Middle frontal gyrus (tissue), 1 donor: ENCODE measurements around the gene POU2F3.

Experiments used
- DNase-seq: peaks from one replicate; pipeline ENCODE4 v3.0.0-alpha.2; 2015; ENCODE audit warnings: low spot score; ENCODE audit errors: extremely low spot score

The POU2F3 gene

DNA sequence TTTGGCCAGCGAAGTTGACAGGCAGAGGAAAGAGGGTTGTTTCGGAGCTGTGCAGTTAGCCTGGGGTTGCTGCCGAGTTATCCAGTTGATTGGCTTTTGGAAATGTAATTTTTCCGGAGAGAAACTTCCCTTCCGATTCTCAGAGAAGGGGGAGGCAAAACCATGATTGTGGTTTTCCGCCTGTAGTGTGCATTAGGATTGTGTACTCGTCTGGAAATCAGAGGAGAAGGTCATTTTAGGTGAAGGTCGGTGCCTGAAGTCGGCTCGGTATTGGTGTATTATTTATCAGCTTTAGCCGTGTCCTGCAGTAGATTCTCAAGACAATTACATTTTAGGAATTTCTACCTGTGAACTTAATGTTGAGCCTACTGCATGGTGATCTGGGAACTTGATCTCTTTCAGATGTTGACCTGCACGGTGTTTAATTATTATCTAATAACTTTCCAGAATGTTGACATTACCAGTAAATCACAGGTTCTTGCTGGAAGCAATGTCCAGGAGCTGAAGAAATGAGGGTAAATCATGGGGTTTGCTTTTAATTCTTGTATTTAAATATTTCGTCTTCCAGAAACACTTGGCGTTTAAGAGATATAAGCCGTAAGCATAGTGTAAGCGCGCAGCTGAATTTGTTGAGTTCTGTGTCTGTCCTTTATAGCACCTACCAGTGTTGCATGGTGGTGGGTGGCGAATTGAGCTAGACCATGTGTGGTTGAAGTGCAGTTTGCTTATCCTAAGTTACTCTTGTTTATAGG is 97.6 kb downstream of the POU2F3 start:
- DNase-seq = no peak

DNA sequence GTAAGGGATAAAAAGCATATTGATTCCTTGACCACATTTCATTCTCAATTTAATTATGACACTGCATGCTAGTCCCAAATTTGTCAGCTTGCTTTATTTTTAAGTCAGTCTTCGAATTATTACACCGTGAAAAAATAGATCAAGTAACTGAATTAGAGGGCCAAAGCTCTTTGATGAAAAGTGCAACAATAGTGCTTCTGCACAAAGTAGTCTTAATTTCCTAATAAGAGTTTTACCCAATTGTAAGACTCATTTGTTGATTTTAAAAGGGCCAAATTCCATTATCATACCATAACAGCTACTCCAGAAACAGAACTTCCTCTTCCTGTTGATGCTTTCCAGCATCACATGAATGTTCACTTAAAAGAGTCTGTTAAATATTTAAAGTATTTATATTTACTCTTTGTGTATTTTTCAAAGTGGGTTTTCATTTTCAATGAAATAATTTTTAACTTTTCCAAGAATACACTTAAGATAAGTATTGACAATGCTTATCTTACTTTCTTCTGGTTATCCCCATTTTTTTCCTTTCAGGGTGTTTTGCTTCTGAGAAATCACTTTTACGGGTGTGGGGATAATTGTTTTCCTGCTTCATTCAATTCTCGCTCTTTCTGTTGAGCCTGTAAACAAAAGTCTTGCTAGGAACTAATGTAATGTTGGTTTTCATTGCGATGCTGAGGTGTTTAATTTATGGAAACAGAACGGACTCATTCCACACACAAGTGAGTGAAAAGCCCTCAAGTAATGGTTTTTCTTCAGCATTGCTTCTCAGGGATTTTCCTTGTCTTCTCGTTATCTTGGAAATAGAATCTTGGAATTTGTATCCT is 98.4 kb downstream of the POU2F3 start:
- DNase-seq = no peak

DNA sequence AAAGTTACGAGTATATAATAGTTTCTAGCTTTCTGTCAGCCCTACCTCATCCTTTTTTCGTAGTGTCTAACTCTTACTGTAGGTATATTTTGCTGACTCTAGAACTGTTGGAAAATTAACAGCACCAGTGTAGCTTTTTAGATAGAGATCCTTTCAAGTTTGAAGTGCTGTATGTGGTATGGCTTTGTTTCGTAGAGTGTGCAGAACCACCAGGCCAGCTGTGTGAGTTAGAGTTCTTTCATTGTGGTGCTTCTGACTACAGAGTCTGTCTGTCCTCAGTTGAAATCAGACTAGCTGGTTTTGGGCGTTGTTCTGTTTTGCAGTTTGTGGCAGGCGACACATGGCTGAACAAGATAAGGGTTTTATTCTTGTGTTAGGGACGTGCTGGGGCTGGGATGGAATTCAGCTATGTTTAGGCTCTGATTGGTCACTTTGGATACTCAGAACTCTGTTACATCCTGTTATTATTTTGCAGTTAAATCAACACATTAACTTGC is 99.5 kb downstream of the POU2F3 start:
- DNase-seq = no peak

DNA sequence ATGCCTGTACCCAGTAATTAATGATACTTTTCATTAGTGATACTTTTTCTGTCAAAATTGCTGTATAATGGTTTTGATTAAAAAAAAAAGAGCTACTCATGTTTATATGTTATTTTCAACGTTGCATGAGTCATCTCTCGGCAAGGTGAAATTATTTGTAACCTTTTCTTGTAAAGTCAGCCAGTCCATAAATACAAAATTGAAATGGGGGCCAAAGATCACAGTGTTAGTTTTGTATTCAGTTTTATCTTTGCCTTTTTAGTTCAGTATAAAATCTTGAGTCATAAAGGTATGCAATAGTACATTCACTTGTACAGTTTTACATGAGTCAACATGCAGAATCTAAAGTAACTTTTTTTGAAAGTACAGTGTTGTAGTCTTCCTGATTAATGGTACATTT is 100.6 kb downstream of the POU2F3 start:
- no peak for DNase-seq

DNA sequence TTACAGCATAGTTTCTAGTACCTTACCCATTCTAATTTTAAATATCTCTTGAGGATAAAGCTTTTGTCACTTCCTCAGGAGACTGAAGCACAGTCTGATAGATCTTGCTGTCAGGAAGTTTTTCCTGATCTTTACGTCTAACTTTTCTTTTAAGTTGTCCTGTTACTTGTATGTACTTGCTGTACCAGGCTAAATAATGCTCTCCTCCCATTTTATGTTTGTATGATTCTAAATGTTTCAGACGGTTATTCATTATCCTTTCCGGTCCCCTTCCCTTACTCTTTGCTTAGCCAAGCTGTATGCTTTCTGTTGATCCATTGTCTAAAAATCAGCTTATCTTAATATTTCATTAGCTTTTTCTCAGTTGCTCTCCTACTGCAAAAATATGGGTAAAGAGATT is 102.3 kb downstream of the POU2F3 start:
- DNase-seq = no peak

DNA sequence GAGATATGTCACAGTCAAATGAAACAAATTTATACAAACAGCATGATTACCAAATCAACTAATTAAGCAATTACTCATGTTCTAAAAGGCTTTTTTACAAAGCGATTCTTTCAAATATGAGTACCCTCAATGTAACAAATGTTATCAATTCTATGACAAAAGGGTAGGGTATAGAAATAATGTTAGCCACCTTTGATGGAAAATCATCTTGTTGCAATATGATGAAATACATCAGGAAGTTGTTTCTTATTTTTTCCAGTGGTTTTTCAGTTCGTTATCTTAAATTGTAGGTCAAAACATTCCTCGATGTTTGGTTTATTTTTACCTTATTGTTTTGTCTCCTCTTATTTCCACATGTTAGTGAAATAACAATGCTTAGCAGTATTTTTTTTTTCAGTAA is 102.7 kb downstream of the POU2F3 start:
- DNase-seq = no peak

DNA sequence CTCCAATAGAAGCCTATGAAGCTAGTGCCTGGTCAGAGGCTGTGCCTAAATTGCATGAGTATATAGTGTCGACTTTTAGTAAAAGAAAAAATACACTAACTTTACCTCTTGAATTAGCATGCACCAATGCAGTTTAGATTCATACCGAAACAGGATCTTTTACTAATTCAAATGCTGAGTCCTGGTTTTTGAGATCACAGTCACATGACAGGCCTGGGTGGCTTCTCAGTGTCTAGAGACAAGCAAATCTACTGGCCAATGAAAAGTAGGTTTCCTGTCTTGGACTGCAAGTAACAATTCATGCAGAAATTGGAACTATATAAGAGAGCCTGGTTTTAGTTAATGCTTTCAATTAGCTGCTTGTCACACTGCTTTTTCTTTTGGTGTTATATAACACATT is 103.5 kb downstream of the POU2F3 start:
- DNase-seq = no peak

DNA sequence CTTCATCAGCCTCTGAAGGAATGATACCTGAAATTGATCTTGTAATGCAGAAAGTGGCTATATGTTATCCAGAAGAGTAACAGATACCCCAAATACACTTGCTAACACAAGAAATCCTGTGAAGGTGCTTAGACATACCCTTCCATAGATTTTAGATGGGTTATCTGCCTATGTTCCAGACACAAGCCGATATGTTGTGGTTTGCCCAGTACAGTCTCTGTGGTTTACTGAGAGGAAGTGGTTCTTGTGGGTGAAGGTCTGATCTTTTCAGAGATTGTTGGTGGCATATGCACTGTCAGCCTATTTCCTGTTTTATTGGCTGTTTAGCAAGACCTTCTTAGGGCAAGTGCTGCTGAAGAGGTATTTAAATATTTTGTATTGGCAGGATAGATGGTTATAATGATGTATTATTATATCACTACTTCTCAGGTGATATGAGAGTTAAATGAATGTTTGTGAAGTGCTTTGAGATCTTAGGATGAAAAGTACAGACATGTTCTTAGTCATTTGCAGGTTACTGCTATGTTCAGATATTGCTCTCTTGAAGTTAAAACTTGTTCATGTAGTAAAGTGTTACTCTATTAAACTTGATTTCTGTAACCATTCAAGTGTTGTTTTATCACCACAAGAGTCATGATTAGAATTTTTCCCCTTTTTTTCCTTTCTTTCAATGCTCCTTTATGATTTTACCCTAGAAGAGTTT is 104.5 kb downstream of the POU2F3 start:
- no peak for DNase-seq

DNA sequence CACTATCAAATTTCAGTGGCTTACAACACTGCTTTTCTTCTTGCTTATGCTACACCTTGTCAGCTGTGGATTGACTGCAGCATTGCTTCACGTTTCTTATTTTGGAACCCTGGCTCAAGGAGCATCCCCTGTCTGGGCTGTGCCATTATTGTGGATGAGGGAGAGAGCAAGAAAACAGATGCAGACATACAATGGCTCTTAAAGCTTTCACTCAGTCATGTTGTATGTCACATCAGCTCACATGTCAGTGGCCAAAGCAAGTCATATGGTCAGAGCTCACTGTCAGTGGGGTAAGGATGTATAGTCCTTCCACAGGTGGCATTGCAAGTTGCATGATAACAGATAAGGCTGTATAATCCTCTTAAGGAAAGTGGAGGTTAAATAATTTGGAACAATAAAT is 106.3 kb downstream of the POU2F3 start:
- no peak for DNase-seq

DNA sequence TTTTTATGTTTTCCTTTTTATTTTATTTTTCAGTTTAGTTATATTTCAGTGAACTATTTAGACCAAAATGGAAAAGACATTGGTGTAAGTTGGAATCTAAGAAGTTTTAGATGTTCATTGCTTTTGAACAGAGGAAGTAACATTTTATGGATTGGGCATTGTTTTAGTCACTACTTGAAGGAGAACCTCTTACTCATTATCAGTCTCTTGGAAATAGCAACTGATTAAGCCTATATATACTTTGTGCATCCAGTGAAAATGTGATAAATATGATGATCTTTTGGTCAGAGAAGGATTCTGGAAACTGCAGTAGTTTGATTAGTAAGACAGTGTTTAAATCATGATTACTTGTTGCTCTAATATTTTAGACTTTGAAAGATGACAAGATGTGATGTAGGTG is 110.7 kb downstream of the POU2F3 start:
- no peak for DNase-seq

DNA sequence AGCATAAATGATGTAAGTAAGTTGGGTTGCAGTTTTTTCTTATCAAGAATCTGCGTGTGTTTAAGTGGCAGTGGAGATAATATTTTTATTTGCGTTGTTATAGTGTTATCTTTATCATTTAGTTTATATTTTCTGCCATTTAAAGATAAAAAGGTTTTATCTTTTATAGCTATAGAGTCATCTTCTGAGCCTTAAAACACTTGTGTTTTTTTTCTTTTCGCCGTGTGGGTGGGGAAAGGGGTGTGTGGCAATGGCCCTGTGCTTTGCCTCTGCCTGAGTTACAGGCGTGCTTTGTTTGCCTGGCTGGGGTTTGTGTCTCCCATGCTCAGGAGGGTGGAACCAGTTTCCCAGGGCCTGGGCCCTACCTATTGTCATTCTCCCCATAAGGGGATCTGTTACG is 112.5 kb downstream of the POU2F3 start:
- no peak for DNase-seq

DNA sequence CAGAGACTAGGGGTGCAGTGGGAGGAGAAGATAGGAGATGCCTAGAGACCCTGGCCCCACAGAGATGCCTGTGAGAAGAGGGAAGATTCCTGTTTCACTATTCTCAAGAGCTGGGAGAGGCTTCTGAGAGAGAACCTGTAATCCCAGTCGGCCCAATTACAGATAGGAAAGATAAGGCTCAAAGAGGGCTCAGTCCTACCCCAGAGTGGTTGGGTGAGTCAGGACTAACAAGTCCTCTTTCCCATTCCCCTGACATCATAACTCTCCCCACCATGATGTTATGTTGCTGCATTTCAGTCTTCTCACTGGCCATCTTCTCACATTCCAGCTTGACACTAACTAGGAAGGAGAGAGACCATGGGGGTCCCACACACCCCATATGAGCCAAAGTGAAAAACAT is 114.1 kb downstream of the POU2F3 start:
- no peak for DNase-seq

DNA sequence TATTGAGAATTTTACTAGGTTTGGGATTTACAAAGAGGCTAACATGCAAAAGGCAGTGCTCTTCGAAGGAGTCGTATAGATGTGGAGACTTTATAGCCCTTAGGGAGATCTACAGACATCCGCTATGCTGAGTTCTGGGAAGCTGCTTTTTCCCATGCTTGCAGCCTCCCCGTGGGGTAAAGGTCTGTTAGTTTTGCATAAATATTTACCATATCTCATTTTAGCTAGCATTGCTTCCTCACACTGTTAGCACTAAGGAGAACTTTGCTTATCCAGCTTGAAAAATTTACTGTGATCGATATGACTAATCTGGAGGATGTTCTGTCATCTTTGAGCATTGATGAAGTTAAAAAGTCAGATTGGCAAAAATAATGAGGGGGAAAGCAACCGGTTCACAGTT is 114.8 kb downstream of the POU2F3 start:
- no peak for DNase-seq

DNA sequence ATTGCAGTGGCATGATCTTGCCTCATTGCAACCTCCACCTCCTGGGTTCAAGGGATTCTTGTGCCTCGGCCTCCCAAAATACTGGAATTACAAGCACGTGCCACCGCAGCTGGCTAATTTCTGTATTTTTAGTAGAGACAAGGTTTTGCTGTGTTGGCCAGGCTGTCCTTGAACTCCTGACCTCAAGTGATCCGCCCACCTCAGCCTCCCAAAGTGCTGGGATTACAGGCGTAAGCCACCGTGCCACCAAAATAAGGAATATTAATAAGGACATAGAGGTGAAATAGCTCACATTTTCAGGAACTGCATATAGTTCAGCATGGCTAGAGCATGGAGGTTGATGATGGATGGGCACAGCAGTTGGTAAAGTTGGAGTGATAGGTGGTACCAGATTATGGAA is 117.7 kb downstream of the POU2F3 start:
- DNase-seq = no peak

DNA sequence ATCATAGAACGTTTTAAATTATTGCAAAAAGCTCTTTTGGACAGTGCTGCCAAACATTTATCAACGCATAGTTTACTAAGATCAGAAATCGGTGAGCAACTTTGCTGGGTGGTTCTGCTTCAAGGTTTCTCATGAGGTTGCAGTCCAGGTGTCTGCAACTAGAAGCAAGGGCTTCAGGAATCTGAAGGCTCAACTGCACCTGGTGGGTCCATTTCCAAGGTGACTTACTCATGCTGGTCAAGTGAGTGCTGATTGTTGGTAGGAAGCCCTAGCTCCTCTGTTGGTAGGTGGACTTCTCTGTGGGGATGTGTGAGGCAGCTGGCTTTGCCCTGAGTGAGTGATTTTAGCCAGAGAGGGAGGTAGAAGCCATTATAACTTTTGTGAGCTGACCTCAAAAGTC is 118.8 kb downstream of the POU2F3 start:
- DNase-seq = no peak

DNA sequence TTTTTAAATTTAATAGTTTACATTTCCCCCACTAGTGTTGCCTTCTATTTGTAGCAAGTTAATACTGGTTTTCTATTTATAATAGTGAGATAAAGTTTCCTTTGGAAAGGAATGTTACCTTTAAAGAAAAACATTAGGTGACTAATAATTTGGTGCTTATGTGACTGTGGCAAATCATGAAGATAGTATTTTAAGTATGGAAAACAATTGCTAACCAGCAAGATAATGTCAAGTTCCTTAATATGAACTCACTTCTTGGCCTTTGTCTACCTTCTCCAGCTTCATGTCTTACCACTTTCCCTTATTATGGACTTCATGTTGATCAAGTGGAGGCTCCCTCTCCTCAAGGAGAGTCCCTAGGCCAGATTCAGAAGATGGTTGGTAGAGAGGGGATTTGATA is 123.5 kb downstream of the POU2F3 start:
- no peak for DNase-seq

DNA sequence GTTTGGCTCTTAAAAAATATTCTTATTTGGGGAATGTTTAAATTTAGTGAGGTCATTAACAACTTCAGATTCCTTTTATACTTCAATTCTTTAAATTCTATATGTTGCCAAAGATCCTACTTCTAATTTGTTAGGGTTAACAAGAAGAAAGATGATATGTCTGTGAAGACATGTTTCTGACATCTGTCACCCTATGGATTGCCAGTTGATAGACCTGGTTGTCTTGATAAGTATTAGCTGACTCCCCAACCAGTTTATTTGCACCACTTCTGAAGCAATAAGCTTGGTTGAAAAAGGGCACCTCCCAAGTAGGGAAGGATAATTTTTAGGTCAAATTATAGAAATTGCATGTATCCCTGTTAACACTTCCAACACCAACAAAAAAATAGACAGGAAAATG is 125.6 kb downstream of the POU2F3 start:
- DNase-seq = no peak
